Naive B cell (primary cell): ENCODE results near the gene TPRX2. TPM values are rescaled to one million over a fixed set of nuclear protein-coding genes. Genes with fewer than 3 reads are reported as not detected.
"Not testable (repeated sequence)": the region's sequence is repeated elsewhere in the genome, so short reads cannot be mapped to it uniquely, and the experiment has no call there.

Experiments
- ATAC-seq, 2 donors: fragments of 150-1000 bp; cut with Tn5 transposase; 2 replicates each; pipeline ENCODE4 v1.10.0; 2021; ENCODE audit warnings: low read depth in 2 of 2, mild to moderate bottlenecking in 2 of 2, moderate library complexity in 2 of 2
- DNase-seq: peaks from one replicate; pipeline ENCODE4 v3.0.0; 2022
- H3K27ac Mint-ChIP-seq, 6 donors: one replicate each; pipeline ENCODE4 v1.8.0; 2020 to 2022; ENCODE audit warnings: mild to moderate bottlenecking in 6 of 6, mixed read lengths in 6 of 6, moderate library complexity in 5 of 6, inconsistent platforms in 2 of 6
- H3K27me3 Mint-ChIP-seq, 3 donors: one replicate each; pipeline ENCODE4 v1.8.0; 2021 to 2022; ENCODE audit warnings: mixed read lengths in 3 of 3, mild to moderate bottlenecking in 1 of 3
- H3K36me3 Mint-ChIP-seq, 2 donors: one replicate each; pipeline ENCODE4 v1.8.0; 2020 to 2022; ENCODE audit warnings: mixed read lengths in 2 of 2, inconsistent platforms in 1 of 2, mild to moderate bottlenecking in 1 of 2
- H3K4me1 Mint-ChIP-seq, 3 donors: one replicate each; pipeline ENCODE4 v1.8.0; 2020 to 2022; ENCODE audit warnings: mixed read lengths in 3 of 3, inconsistent platforms in 1 of 3, mild to moderate bottlenecking in 1 of 3, moderate library complexity in 1 of 3
- H3K4me3 Mint-ChIP-seq, 8 donors: one replicate each; pipeline ENCODE4 v1.8.0; 2020 to 2022; ENCODE audit warnings: mild to moderate bottlenecking in 8 of 8, mixed read lengths in 8 of 8, moderate library complexity in 8 of 8, inconsistent platforms in 2 of 8
- H3K9me3 Mint-ChIP-seq, 7 donors: one replicate each; pipeline ENCODE4 v1.8.0; 2020 to 2022; ENCODE audit warnings: mixed read lengths in 7 of 7, mild to moderate bottlenecking in 5 of 7, inconsistent platforms in 2 of 7, moderate library complexity in 1 of 7
- polyA plus RNA-seq, 6 donors: library from polyadenylated mRNA; unstranded; fragments of 300-500 nt; fragmentation: Illumina TruSeq; gene quantifications; one replicate each; pipeline ENCODE4 v1.2.3, GENCODE V29; 2021; ENCODE audit warnings: low read depth in 6 of 6

The TPRX2 gene
- polyA plus RNA-seq, 6 donors from 2014 or later: not detected

DNA sequence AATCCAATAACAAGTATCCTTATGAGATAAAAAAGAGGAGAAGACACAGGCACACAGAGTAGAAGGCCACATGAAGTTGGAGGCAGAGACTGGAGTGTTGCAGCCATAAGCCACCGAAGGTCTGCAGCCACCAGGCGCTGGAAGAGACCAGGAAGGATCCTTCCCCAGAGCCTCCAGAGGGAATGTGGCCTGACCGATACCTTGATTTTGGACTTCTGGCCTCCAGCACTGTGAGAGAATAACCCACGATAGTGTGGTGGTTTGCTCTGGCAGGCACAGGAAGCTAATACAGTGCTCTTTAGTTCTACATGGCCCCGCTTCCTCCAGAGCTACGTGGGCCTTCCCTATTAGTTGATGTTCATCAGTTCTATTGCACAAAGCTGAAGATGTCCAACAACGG, 42.3 kb downstream of the TPRX2 start:
- Mint-ChIP-seq H3K9me3 (peaks cover 0 to 3% (median 0%) of the 10 kb centered on the region in 7 donors), H3K4me3 (no peak overlapping the region), H3K27ac (no peak overlapping the region), H3K27me3 (peaks cover 9 to 26% (median 14%) of the 10 kb centered on the region in 3 donors), H3K36me3 (no peaks in the 10 kb centered on the region), H3K4me1 (no peaks in the 10 kb centered on the region)
- DNase-seq (no peak), ATAC-seq (no peak)

GRCh38 chr19:47909350-47909749, 50.3 kb downstream of the TPRX2 start:
- peak; percentile 44 for DNase-seq
- H3K9me3 Mint-ChIP-seq, H3K4me3 Mint-ChIP-seq, ATAC-seq, H3K27me3 Mint-ChIP-seq, H3K4me1 Mint-ChIP-seq, H3K36me3 Mint-ChIP-seq, H3K27ac Mint-ChIP-seq: not testable (repeated sequence)

DNA sequence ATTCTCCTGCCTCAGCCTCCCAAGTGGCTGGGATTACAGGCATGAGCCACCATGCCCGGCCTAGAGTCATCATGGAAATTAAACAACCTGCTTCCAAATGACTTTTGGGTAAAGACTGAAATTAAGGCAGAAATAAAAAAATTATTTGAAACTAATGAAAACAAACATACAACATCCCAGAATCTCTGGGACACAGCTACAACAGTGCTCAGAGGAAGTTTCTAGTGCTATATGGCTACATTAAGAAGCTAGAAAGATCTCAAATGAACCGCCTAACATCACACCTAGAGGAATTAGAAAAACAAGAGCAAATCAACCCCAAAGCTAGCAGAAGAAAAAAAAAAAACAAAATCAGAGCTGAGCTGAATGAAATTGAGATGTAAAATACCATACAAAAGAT, 51.2 kb downstream of the TPRX2 start:
- not testable (repeated sequence) for H3K4me1 Mint-ChIP-seq, H3K9me3 Mint-ChIP-seq, H3K27ac Mint-ChIP-seq, H3K27me3 Mint-ChIP-seq, H3K4me3 Mint-ChIP-seq, DNase-seq, ATAC-seq, H3K36me3 Mint-ChIP-seq

Other genes starting within 250 kb of the TPRX2 start
- not detected for gene EHD2, start 145.8 kb upstream of the TPRX2 start, polyA plus RNA-seq
- 100 to 1,000 TPM; 128 to 360 (median 285) TPM for gene NOP53, start 113.7 kb upstream of the TPRX2 start, polyA plus RNA-seq
- 100 to 1,000 TPM in 3 of 6 donors, 10 to 100 TPM in 3; 68.2 to 131 (median 102) TPM for gene SELENOW, start 80.5 kb upstream of the TPRX2 start, polyA plus RNA-seq
- not detected for gene TPRX1, start 54.7 kb upstream of the TPRX2 start, polyA plus RNA-seq
- not detected for gene CRX, start 37.3 kb upstream of the TPRX2 start, polyA plus RNA-seq
- not detected for gene SULT2A1, start 27.1 kb downstream of the TPRX2 start, polyA plus RNA-seq
- gene BSPH1, start 132.9 kb downstream of the TPRX2 start, polyA plus RNA-seq: not detected
- gene ELSPBP1, start 135.4 kb downstream of the TPRX2 start, polyA plus RNA-seq: not detected
- under 1 TPM in 3 of 6 donors, not detected in 3; 0.43 to 0.56 (median 0.50) TPM for gene CABP5, start 184.8 kb downstream of the TPRX2 start, polyA plus RNA-seq